Upper lobe of right lung (tissue), 1 donor: ENCODE results near the gene SHISA3. TPM values are rescaled to one million over a fixed set of nuclear protein-coding genes. Genes with fewer than 3 reads are reported as not detected.

ENCODE experiments used
- total RNA-seq: library from RNA; stranded (reverse); fragmentation: NEBNext Ultra II Directional; extraction: Animal tissue kit (Norgen Biotek cat#: 25700); gene quantifications from one replicate; pipeline ENCODE4 v1.2.1, GENCODE V29; 2021
- donor health status: DM: no; HTN: yes; CAD: no; lungs with severe emphysema.

SHISA3 gene
- total RNA-seq, 1 donor from 2014 or later = 5.8 TPM

Other genes with a start within 250 kb of the SHISA3 start
- 0.43 TPM for gene BEND4, start 244.8 kb upstream of the SHISA3 start, total RNA-seq